GM12878 (cell line): ENCODE data around the gene AKAP7.

Experiments
- EP300 ChIP-seq, 2 experiments: fragments of 150-350 bp in 1 of 2; IDR thresholded peaks; 2 replicates each; pipeline ENCODE4 v1.6.1; 2011 to 2012; ENCODE audit warnings: low read depth in 2 of 2, low read length in 2 of 2, borderline replicate concordance in 1 of 2, improper control_type of control experiment in 1 of 2, inconsistent platforms in 1 of 2; ENCODE audit not compliant: control insufficient read depth in 1 of 2
- RB1 ChIP-seq: fragments of 450-650 bp; formaldehyde crosslinking; IDR thresholded peaks from 2 replicates; pipeline ENCODE4 v1.6.1; 2017; ENCODE audit warnings: mild to moderate bottlenecking, borderline replicate concordance
- SIX5 ChIP-seq: IDR thresholded peaks from 2 replicates; pipeline ENCODE4 v1.6.1; 2011; ENCODE audit warnings: mild to moderate bottlenecking, low read depth, low read length, moderate library complexity; ENCODE audit not compliant: severe bottlenecking
- TF ChIP-seq, protein P1 (sequence below): IDR thresholded peaks from 2 replicates; pipeline ENCODE4 v1.6.1; 2011; ENCODE audit warnings: mild to moderate bottlenecking, low read depth, low read length, moderate library complexity; ENCODE audit not compliant: insufficient replicate concordance

DNA sequence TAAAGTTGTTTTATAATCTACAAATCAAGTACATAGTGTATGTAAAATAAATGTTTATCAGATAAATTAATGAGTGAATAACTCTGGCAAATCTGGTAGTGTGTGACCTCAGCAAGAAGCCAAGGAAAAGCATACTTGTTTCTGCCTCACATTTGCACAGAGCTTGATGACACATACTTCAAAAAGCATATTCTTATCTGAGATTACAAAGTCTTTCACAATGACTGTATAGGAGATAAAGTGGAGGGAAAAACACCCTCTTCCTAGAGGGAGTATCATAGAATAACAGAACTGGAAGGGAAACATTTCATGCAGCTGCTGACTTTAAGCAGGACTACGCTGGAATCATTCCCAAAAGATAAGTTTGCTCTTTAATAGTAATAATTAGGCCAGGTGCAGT, 28.1 kb upstream of the AKAP7 start:
- TF ChIP-seq EP300 (IDR thresholded peaks at IDR 0.05; ENCODE audit: borderline replicate concordance in 1 of 2, control insufficient read depth in 1 of 2, low read depth in 2 of 2, low read length in 2 of 2) (no peak), SIX5 (no peak), RB1 (no peak)
- TF ChIP-seq, protein P1, sequence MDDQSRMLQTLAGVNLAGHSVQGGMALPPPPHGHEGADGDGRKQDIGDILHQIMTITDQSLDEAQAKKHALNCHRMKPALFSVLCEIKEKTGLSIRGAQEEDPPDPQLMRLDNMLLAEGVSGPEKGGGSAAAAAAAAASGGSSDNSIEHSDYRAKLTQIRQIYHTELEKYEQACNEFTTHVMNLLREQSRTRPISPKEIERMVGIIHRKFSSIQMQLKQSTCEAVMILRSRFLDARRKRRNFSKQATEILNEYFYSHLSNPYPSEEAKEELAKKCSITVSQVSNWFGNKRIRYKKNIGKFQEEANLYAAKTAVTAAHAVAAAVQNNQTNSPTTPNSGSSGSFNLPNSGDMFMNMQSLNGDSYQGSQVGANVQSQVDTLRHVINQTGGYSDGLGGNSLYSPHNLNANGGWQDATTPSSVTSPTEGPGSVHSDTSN, result no peak
